ENCODE results near the gene CCDC91.

Gene CCDC91

DNA sequence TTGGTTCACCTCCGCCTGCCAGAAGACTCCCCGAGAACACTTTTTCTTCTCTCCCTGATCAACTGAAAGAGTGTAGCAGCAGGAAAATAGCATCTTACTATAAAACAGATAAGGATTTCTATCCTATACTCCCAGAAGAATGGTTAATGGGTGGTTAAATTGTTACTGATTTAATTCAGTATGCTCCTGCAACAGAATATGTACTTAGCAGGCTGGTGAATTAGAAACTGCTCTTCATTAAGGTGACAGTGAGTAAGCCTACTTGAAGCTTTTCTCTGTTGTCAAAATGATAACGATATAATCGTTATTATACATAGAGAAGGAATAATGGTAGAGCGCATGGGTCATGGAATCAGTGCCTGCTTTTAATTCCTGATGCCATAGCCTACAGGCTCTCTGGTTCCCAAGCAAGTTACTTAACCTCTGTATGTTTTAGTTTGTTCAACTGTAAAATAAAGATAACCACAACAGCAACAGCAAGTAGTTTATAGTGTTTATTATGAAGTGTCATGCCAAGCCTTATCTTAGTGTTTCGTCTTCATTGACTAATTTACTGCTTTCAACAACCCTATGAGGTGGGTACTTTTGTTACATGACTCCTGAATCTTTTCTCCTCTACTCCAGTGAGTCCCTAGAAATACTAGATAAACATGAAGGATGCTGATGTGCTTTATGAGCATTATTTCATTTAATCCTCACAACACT lies 392.6 kb downstream of the CCDC91 start:
- DNase-seq (ENCODE audit: low spot score), result no peak

- no peak for DNase-seq (ENCODE audit: low spot score)
These were observed 393.5 kb downstream of the CCDC91 start for GRCh38 chr12:28583701-28584261.

DNA sequence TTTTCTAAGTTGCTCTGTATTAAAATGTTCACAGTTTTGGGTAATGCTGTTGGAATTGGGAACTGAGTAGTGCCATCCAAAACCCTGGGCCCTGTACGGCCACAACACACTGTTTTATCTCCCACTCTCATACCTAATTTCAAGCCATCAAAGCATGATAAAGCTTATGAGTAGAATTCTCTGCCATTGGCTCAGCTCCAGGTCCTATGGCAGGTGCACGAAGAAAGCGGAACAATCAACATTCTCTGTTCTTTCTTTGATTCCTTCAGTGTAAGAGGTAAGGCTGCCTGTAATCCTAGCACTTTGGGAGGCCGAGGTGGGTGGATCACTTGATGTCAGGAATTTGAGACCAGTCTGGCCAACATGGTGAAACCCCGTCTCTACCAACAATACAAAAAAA lies 394.9 kb downstream of the CCDC91 start:
- DNase-seq (ENCODE audit: low spot score), result no peak

- DNase-seq (ENCODE audit: low spot score), result no peak
These were observed 396.2 kb downstream of the CCDC91 start for GRCh38 chr12:28586481-28586880.

- no peak for DNase-seq (ENCODE audit: low spot score)
These were observed 401.6 kb downstream of the CCDC91 start for GRCh38 chr12:28591831-28592230.
